GM19043 (cell line): Measurements from ENCODE around the gene RNLS.
A peak's percentile ranks its signal among the peaks of the same experiment; 100 is the strongest.

Experiments used
- ATAC-seq: cut with Tn5 transposase; IDR thresholded peaks from one replicate; pipeline ENCODE4 v1.9.1; 2021; ENCODE audit warnings: low read depth; ENCODE audit not compliant: unreplicated experiment

Gene RNLS

GRCh38 chr10:88553116-88553752 lies 29.9 kb downstream of the RNLS start:
- ATAC-seq: peak; percentile 83

- no peak for ATAC-seq
These were observed 31.9 kb downstream of the RNLS start for GRCh38 chr10:88551246-88551645.

GRCh38 chr10:88546497-88546896 lies 36.6 kb downstream of the RNLS start:
- ATAC-seq: no peak

DNA sequence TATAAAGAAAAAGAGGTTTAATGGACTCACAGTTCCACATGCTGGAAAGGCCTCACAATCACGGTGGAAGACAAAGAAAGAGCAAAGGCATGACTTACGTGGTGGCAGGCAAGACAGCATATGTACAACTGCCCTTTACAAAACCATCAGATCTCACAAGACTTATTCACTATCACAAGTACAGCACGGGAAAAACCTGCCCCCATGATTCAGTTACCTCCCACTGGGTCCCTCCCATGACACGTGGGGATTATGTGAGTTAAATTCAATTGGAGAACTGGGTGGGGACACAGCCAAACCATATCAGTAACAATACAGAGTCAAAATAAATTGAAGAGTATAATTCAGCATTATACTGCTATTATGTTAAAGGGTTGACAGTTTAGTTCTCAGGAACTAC lies 37.8 kb downstream of the RNLS start:
- ATAC-seq: no peak

GRCh38 chr10:88544140-88544870 lies 38.8 kb downstream of the RNLS start:
- no peak for ATAC-seq

GRCh38 chr10:88542522-88542921 lies 40.6 kb downstream of the RNLS start:
- ATAC-seq: no peak

DNA sequence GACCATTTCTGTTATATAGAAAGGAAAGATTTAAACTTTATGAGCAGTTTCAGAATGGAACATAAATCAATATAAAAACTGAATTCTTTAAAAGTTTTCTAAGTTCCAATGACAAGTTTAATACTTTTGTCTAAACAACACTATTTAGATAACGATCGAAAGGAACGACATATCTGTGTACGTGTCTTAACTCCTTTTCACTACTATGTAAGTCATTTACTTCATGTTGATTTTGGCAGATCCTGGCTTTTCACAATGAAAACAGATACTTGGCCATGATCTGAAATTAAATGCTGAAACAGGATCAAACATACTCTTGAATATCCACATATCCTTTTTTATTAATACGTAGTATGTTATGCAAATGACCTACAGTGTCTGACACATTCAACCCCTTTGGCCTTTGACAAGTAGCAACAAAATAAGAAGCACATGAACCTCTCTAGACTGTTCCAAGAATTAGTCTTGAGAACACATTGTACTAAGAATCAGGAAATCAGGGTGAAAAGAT lies 41.9 kb downstream of the RNLS start:
- no peak for ATAC-seq

- ATAC-seq: no peak
These were observed 42.8 kb downstream of the RNLS start for GRCh38 chr10:88540351-88540750.

DNA sequence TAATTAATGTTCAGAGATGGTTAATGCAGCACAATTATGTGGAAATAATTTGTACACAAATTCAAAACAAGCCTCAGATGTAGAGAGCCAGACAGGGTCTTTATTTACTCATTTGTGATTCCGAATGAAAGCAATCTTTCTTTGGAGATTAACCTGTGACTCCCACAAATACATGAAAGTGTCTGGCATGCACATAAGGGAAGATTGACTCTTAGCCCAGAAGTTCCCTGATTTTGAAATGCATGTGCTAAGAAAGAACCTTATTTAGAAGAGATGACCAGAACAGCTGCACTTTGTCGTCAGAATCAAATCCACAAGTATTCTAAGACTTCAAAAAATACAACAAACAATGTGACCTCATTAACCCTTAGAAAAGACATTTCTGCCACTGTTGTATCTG lies 45.1 kb downstream of the RNLS start:
- ATAC-seq: no peak

- ATAC-seq: no peak
These were observed 45.8 kb downstream of the RNLS start for GRCh38 chr10:88537322-88537721.

GRCh38 chr10:88536437-88536836 lies 46.7 kb downstream of the RNLS start:
- no peak for ATAC-seq

- ATAC-seq: no peak
These were observed 48.9 kb downstream of the RNLS start for GRCh38 chr10:88534072-88534665.

GRCh38 chr10:88531392-88532052 lies 51.6 kb downstream of the RNLS start:
- ATAC-seq: no peak

DNA sequence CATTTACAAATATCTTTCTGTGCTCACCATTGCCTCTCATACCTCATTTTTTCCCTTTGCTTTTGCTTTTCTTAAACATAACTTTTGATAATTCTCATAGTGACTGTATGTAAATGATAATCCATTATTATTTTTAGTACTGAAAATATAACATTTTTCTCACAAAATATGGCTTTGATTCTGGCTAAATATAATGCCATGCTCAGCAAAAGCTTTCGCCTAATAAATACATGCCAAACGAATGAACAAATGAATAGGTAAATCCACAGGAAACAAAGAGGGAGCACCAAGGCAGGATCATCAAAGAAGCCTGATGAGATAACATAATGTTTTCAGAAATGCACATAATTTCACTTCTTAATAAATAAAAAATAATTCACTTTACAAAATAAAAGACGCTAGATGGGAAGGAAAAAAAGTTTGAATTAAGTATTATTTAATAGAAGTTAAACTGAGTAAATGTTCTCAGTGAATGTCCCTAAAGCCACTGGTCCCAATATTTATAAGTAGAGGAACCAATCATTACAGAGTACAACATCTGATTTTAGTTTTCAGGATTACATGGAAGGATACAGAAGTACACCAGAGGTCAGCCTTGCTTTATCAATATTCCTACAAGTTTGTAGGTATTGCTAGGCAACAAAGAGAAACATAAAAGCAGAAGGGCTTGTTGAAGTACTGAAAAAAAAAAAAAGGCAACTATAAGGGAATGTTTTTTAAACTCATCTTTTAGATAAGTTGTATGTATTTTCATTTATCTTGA lies 52.3 kb downstream of the RNLS start:
- no peak for ATAC-seq

GRCh38 chr10:88530093-88530492 lies 53.0 kb downstream of the RNLS start:
- no peak for ATAC-seq

- no peak for ATAC-seq
These were observed 54.1 kb downstream of the RNLS start for GRCh38 chr10:88528806-88529570.

DNA sequence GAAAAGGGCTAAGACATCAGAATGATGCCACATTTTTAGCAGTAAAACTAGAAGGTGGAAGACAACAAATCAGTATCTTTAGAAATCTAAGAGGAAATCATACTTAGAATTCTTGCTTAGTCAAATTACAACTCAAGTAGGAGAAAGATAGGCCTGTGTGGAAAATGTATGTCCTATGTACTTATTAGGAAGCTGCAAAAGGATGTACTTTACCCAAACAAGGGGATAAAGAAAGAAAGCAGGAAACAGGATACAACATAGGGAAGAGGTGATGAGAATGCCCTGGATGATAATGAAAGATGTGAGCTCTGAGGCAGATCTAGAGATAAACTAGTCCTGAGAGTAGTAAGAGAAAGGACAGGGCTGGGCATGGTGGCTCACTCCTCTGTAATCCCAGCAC lies 54.9 kb downstream of the RNLS start:
- ATAC-seq: no peak

DNA sequence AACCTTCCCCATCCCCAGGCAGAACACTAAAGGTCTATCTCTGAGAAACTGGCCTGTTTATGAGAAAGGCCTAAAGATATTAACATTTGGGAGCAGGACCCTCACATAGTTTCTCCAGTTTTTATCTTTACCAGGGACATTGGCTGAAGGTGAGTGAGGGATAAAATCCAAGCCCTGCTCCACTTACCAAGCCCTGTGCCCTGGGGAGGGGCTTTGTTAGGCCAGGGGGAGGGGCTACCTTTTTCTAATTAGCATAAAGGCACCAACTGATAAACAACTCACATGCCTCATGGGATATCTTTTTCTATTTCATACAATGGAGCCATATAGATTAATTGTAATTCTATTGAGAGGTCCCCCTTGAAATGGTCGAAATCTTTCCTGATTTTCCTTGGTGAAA lies 55.9 kb downstream of the RNLS start:
- ATAC-seq: no peak

DNA sequence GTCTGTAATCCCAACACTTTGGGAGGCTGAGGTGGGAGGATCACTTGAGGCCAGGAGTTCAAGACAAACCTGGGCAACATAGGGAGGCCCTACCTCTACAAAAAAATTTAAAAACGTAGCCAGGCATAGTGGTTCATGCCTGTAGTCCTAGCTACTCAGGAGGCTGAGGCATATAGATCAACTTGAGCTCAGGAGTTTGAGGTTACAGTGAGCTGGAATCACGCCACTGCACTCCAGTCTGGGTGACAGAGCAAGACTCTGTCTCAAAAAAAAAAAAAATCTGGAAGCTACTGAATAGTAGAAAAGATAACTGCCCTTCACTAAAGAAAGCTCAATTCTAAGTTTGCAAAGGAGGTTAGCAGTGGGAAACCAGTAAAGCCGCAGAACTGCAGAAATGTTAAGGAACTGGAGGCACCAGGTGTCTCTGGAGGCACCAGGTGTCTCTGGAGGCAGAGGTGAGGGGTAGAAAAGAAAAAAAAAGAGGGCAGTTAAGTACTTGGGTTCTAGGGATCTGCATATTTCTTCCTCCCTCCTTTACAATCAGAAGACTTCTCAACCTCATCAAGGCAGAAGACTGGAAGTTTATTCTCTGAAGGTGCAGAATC lies 56.5 kb downstream of the RNLS start:
- ATAC-seq: no peak
